Skin epidermis (tissue), 12 donors: ENCODE data around the gene HCN3.
"Not testable (repeated sequence)": the region's sequence is repeated elsewhere in the genome, so short reads cannot be mapped to it uniquely, and the experiment has no call there.

ENCODE experiments used
- H3K27ac ChIP-seq, 21 experiments: fragments of 200-600 bp; sonication (generic) in 11 of 21; one replicate each; pipeline ENCODE4 v1.5.0; 2020; ENCODE audit warnings: mild to moderate bottlenecking in 3 of 21, inconsistent platforms in 2 of 21, moderate library complexity in 2 of 21
- H3K4me3 ChIP-seq, 7 experiments: fragments of 200-600 bp; sonication (generic) in 2 of 7; one replicate each; pipeline ENCODE4 v1.5.0; 2020; ENCODE audit warnings: inconsistent platforms in 2 of 7, mild to moderate bottlenecking in 2 of 7, moderate library complexity in 1 of 7

Gene HCN3

DNA sequence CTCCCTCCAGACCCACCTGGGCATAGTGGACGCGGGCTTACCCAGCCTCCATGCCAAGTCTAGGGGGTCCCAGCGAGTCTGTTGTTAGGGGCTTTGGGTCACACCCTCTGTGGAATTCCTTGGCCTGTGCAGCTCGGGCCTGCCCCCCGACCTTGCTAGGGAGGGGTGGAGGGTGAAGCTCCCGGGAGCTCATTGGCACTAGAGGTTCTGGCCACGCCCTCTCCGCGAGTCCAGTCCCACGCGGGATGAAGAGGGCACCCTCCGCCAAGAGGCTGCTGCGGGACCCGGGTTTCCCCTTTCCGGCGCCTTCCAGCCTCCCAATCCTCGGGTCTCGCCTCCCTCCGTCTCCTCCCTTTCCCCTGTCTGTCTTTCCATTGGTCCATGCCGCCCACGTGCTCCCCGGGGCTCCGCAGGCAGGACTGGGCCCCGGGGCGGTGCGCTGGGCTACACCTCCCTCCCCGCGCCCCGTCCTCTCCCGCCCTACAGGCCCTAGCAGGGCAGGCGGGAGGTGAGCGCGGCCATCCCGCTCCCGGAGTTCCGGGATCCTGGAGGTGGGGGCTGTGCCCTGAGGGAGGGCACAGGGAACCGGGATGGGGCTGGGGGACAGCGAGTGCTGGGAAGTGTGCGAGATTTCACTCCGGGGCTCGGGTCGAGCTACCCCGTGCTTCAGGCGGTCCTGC, 46.9 kb downstream of the HCN3 start:
- Histone ChIP-seq H3K27ac (peak overlapping the region; percentile 56 to 98 (median 94)), H3K4me3 (peak overlapping the region; percentile 63 to 91 (median 77))

DNA sequence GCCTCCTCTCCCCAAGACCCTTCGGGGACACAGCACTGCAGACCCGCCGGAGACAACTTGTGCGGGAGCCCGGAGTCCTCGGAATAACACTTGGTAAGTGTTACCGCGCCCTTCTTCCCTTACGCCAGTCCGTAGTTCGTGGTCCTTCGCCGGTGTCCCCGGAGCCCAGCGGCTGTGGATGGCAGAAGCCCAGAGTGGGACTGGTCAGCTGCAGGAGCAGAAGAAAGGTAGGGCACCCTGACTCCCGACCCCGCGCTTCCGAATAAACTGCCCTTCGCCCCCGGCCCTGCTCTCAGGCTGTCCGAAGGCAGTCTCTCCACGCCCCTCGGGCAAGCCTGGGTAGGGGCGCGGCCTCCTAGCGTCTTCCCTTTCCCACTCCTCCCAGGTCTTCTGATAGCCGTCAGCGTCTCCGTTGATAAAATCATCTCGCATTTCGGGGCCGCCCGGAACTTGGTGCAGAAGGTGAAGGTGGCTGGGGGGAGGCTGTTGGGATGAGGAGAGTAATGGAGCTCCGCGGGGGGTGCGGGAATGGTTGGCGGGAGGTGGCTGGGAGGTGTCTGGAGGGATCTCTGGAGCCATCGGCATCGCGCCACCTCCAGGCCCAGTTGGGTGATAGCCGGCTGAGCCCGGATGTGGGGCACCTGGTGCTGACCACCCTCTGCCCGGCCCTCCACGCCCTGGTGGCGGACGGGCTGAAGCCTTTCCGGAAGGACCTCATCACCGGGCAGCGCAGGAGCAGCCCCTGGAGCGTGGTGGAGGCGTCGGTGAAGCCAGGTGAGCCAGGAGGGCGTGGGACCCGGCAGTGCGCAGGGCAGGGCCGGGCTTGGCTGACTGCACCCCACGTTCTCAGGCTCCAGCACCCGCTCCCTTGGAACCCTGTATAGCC, 47.7 kb downstream of the HCN3 start:
- Histone ChIP-seq H3K27ac (peak overlapping the region; percentile 56 to 98 (median 94)), H3K4me3 (peak overlapping the region; percentile 63 to 91 (median 77))

DNA sequence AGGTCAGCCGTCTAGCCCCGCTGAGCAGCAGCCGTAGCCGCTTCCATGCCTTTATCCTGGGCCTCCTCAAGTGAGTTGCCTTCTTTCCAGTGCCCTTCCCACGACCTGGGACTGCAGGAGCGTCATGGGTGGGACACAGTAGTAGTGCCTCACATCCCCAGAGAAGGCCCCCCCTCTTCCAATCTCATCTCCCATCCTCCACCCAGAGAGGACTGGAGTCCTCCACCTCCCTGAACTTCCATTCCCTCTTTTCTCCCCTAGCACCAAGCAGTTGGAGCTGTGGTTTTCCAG, 48.3 kb downstream of the HCN3 start:
- peak overlapping the region; percentile 63 to 91 (median 77) for H3K4me3 ChIP-seq
- H3K27ac ChIP-seq, result peak overlapping the region in 14 of 21 experiments; percentile 89 to 98 (median 95)

DNA sequence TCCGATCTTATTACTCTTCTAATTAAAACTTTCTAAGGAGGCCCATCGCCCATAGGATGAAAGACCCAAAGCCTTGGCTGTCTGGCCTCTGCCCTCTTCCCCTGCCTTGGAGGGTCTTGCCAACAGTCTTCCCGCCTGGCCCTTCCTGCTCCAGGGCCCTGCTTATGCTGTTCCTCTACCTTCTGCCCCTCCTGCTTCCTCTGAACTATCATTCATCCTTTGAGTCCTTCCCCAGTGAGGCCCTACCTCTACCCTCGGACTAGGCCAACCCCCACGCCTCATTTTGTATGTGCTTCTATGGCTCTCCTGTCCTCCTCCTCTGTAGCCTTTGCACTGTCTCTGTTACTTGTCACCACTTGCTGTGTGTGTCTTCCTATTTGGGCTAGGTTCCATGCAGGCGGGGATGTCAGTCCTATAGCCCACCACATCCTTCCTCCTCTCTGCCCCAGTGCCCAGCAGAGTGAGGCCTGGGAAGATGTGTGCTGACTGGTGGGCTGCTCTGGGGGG, 48.8 kb downstream of the HCN3 start:
- Histone ChIP-seq H3K27ac (peak overlapping the region in 8 of 21 experiments; percentile 8 to 97 (median 93)), H3K4me3 (no peak overlapping the region)

DNA sequence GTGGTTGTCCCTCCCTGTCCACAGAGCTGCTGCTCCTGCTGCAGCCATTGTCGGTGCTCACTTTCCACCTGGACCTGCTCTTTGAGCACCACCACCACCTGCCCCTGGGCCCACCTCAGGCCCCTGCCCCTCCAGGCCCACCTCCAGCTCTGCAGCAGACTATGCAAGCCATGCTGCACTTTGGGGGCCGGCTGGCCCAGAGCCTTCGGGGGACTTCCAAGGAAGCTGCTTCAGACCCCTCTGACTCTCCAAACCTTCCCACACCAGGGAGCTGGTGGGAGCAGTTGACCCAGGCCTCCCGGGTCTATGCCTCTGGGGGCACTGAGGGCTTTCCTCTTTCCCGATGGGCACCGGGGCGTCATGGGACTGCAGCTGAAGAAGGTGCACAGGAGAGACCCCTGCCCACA, 49.4 kb downstream of the HCN3 start:
- Histone ChIP-seq H3K27ac (peak overlapping the region in 3 of 21 experiments; percentile 8 to 32 (median 25)), H3K4me3 (no peak overlapping the region)

GRCh38 chr1:155327981-155328380, 50.7 kb downstream of the HCN3 start:
- no peak overlapping the region for H3K27ac ChIP-seq

GRCh38 chr1:155328856-155329255, 51.6 kb downstream of the HCN3 start:
- not testable (repeated sequence) for H3K27ac ChIP-seq, H3K4me3 ChIP-seq

More at GRCh38 chr1:155327981-155328380, 50.7 kb downstream of the HCN3 start:
- no peak overlapping the region for H3K4me3 ChIP-seq

DNA sequence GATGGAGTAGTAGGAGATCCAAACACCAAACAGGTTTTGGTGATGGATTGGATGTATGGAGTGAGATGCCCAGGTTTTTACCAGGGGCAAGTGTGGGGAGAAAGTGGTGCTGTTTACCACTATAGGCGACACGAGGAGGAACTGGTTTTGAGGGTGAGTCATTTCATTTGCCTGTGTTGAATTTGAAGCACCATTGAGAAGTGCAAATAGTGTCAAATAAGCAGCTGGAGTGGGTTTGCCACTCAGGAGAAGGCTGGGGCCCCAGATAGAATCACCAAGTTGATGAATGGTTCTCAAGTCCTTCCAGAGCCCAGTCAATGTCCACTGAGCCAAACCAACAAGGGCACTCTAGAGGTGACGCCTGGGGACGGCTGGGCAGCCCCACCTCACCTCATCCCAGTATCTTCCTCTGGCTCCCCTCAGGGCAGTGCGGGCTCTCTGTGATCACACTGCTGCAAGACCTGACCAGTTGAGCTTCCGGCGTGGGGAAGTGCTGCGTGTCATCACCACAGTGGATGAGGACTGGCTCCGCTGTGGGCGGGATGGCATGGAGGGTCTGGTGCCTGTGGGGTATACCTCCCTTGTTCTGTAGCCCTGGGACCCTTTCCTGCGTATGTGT, 52.8 kb downstream of the HCN3 start:
- Histone ChIP-seq H3K27ac (no peak overlapping the region), H3K4me3 (no peak overlapping the region)

- Histone ChIP-seq H3K27ac (no peak overlapping the region), H3K4me3 (no peak overlapping the region)
Measured at GRCh38 chr1:155334962-155335361, 57.7 kb downstream of the HCN3 start.
